ENCODE results near the gene BSG.

- no peak for TF ChIP-seq CTCF (IDR thresholded peaks at IDR 0.05 in 2 of 3, conservative IDR thresholded peaks at IDR 0.05 in 1 of 3; ENCODE audit: control insufficient read depth in 2 of 3, extremely low read depth in 1 of 3, insufficient read depth in 1 of 3, low read depth in 3 of 3, low read length in 3 of 3)
- no peak for TF ChIP-seq NFIC (IDR thresholded peaks at IDR 0.05; ENCODE audit: low read depth, low read length)
- TF ChIP-seq SUPT20H (IDR thresholded peaks at IDR 0.05; ENCODE audit: borderline replicate concordance, control insufficient read depth, low read depth, low read length), result no peak
- TF ChIP-seq MTA2 (IDR thresholded peaks at IDR 0.05; ENCODE audit: low read depth), result no peak
- no peak for TF ChIP-seq ZNF274 (IDR thresholded peaks at IDR 0.05; ENCODE audit: insufficient read depth, insufficient read length)
- no peak for TF ChIP-seq IKZF1 (conservative IDR thresholded peaks at IDR 0.05)
- TF ChIP-seq, protein P1, sequence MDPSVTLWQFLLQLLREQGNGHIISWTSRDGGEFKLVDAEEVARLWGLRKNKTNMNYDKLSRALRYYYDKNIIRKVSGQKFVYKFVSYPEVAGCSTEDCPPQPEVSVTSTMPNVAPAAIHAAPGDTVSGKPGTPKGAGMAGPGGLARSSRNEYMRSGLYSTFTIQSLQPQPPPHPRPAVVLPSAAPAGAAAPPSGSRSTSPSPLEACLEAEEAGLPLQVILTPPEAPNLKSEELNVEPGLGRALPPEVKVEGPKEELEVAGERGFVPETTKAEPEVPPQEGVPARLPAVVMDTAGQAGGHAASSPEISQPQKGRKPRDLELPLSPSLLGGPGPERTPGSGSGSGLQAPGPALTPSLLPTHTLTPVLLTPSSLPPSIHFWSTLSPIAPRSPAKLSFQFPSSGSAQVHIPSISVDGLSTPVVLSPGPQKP (IDR thresholded peaks at IDR 0.05; ENCODE audit: low read depth, low read length), result no peak
- TF ChIP-seq SMAD5 (IDR thresholded peaks at IDR 0.05; ENCODE audit: low read depth), result no peak
- no peak for TF ChIP-seq RAD21 (IDR thresholded peaks at IDR 0.05; ENCODE audit: insufficient read depth, low read depth, low read length)
- no peak for TF ChIP-seq TARDBP (IDR thresholded peaks at IDR 0.05; ENCODE audit: borderline replicate concordance)
- TF ChIP-seq EZH2 (IDR thresholded peaks at IDR 0.05; ENCODE audit: borderline replicate concordance, control insufficient read depth, low read depth, low read length), result no peak
- TF ChIP-seq SIN3A (IDR thresholded peaks at IDR 0.05; ENCODE audit: low read depth, low read length), result no peak
- no peak for TF ChIP-seq HDGF (IDR thresholded peaks at IDR 0.05)
These were observed 48.2 kb upstream of the BSG start for GRCh38 chr19:524062-524674.
